Tongue (tissue), 2 donors: Measurements from ENCODE around the gene RANBP17. TPM values are rescaled to one million over a fixed set of nuclear protein-coding genes. Genes with fewer than 3 reads are reported as not detected.
"Not testable (repeated sequence)": the region's sequence is repeated elsewhere in the genome, so short reads cannot be mapped to it uniquely, and the experiment has no call there.

Source experiments
- DNase-seq: peaks from one replicate; pipeline ENCODE4 v3.0.0-alpha.2; 2015
- total RNA-seq: library from RNA; depleted of rRNA; stranded (reverse); fragments of >200 nt; gene quantifications from one replicate; pipeline ENCODE4 v1.2.3, GENCODE V29; 2014

The RANBP17 gene
- total RNA-seq, 1 donor from 2014 or later = 27.9 TPM

DNA sequence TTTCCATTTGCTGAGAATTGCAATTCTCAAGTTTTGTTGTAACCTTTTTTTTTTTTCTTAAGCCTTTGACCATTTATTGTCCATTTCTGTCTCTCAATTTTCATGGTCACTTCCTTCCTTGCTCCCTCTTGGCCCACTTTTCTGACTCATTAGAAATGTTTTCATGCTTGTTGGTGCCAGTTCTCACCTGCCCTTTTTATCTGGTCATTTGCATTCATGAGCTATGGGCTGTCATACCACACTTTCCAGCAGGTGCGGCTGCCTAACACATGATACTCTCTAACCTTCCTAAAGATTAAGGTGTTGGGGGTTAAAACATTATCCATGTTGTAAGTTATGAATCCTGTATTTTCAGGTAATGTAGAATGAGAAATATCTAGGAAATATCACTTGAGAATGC is 296.8 kb downstream of the RANBP17 start:
- DNase-seq = no peak

DNA sequence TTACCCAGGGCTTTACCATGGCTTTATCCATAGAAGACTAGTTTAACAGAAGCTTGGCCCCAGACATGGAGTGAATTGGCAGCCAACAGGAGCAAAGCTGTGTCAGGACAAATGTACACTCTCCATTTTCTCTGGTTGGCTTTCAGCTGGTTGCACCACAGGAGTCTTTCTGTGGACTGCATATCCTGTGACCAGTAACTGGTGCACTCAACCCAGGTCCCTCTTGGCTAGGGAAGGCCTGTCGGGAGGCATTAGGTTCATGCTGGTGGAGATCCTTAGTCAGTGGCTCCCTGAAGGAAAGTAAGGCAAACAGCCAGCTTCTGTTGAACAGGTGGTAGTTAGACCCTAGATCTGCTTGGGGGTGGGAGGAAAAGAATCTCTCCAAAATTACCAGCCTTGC is 300.3 kb downstream of the RANBP17 start:
- no peak for DNase-seq

DNA sequence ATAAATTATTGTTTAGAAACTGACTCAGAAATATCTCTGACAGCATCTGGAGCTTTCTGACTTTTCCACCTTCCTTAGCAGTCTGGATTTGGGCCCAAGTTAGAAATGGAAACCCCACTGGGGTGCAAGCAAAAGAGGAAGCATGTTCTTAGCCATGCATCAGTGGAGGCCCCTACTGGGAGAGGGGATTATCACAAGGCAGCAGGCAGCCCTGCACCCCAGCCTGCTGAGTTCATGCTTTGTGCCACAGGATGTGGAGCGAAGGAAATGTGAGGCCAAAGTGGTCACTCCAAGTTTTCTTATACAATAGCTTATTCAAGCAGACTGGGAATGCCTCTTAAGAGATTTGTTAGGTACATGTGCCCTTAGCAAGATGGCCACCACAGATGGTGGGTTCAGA is 300.8 kb downstream of the RANBP17 start:
- peak; percentile 8 for DNase-seq

DNA sequence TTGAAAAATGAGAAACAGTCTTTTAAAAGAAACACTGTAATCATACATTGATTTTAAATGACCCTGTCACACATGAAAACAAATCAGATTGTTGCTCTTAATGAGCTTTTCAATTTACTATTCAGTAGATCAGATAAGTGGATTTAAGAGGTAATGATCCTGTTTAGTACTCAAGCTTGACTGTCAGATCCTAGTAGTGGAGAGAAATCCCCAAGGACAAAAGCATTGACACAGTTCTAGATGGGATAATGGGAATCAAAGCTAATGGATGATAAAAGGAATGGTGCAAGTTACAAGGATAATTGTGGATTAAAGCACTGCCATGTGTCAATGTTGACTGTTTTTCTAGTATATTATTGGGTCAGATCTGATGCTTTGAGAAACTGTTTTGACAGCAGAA is 304.9 kb downstream of the RANBP17 start:
- DNase-seq = no peak

DNA sequence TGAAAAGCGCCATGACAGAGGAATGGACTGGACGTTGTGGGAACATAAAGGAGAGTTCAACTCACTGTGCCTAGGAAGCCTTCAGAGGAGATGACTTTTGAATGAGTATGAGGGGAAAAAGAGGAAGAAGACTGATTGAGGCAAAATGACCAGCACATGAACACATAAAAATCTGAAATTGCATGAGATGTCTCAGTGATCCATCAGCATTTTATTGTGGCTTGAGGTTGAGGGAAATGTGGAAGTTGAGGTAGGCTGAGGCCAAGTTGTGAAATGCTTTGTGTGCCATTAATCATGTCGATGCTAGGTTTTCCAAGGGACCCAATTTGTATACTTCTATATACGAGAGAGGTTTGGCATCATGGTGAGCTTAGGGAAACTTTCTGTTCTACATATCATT is 306.4 kb downstream of the RANBP17 start:
- no peak for DNase-seq

DNA sequence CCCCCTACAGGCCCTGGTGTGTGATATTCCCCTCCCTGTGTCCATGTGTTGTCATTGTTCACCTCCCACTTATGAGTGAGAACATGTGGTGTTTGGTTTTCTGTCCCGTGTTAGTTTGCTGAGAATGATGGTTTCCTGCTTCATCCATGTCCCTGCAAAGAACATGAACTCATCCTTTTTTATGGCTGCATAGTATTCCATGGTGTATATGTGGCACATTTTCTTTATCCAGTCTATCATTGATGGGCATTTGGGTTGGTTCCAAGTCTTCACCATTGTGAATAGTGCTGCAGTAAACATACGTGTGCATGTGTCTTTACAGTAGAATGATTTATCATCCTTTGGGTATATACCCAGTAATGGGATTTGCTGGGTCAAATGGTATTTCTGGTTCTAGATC is 313.1 kb downstream of the RANBP17 start:
- not testable (repeated sequence) for DNase-seq

DNA sequence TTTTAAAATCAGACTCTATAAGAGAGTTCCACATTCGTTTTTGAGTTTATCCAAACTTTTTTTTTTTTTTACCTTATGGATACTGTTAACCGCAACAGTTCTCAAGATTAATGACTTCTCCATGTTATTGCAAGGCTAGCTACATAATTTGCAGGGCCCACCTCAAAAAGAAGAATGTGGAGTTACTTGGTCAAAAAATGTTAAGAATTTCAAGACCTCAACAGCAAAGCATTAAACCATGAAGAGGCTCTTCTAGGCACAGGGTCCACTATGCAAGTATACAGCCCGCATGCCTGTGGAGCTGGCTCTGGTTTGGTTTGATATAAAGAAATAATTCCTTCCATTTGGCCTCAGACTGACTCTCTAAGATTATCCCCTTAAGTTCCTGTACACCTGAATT is 313.9 kb downstream of the RANBP17 start:
- no peak for DNase-seq

DNA sequence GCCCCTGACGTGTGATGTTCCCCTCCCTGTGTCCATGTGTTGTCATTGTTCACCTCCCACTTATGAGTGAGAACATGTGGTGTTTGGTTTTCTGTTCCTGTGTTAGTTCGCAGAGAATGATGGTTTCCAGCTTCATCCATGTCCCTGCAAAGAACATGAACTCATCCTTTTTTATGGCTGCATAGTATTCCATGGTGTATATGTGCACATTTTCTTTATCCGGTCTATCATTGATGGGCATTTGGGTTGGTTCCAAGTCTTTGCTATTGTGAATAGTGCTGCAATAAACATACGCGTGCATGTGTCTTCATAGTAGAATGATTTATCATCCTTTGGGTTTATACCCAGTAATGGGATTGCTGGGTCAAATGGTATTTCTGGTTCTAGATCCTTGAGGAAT is 316.4 kb downstream of the RANBP17 start:
- DNase-seq = not testable (repeated sequence)

DNA sequence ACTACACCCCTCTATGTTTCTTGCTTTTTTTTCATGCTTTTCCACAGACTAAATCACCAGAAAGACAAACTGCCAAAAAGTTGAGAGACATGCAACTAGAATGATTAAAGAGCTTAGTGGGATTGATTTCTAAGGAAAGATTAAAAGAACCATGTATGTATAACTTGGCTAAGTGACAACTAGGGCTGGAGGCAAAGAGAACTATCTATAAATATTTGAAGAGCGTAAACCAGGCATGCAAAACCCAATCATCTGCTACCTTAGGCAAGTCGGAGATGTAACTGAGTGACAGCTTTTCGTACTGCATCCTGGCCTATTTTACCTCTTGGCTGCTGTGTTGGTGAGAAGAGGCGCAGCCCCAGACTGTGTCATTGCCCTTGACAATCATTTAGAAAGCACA is 326.2 kb downstream of the RANBP17 start:
- DNase-seq = peak; percentile 38

DNA sequence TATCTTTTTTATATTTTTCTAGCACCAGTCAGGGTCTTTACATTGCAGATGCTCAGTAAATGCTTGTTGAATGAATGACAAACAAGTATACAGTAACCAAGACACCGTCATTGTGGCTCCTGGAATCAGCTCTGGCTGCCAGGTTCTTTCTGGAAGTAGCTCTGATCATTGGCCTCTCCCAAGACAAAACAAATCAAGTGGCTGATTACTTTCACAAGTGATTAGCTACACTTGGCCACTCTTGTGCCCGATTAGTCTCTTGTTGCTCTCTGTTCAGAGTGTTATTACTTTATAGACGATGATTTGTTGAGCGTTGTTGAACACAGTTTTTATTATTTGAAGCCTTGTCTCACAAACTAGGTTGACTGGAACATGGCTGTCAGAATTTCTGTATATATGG is 327.6 kb downstream of the RANBP17 start:
- no peak for DNase-seq

DNA sequence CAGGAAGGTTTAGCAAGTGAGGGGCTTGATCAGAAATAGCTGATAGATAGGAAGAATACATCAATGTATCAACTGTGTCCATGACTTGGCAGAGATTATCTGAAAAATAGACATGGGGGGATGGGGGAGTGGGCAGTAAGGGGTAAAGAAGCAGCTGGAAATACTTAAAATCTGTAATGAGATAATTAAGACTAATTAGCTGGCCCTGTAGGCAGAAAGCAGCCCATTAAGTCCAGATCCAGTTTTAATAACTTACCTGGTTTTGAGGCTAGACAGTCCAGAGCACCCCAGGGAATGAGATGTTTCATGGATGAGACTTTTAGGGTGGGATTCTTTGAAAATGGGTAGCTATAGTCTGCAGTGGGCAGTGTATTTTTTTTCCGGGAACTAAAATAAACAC is 330.3 kb downstream of the RANBP17 start:
- no peak for DNase-seq

DNA sequence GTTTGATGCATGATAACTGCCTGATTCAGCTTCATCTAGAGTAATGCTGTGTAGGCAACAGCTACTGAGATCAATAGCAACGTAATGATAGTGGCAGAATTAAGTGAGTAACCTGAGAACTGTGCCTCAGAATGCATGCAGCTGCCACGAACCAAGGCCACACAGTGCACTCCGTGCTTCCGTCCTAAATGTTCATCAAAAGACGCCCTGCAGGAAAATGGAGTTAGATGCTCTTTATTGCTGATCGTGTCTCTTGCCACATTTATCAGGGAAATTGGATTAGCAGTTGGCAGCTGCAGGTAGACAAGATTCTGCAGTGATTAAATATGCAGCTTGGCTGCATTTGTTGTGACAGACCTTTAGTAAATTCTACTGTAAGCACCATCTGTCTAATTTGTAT is 339.5 kb downstream of the RANBP17 start:
- DNase-seq = peak; percentile 49

DNA sequence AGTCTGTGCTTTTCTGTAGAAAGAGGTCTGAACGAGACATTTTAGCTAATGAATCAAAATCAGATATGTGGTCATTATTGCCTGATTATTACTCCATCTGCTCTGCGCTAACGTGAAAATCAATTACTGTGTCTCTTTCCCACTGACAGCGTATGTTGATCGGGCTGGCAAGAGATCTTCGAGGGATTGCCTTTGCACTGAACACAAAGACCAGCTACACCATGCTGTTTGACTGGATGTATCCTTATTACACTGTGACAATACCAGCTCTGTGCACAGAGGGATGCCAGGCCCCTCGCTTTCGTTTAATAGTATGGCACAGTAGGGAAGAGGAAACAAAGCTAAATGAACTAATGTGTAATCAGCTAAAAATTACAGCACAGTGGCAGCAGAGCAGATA is 343.6 kb downstream of the RANBP17 start:
- no peak for DNase-seq

DNA sequence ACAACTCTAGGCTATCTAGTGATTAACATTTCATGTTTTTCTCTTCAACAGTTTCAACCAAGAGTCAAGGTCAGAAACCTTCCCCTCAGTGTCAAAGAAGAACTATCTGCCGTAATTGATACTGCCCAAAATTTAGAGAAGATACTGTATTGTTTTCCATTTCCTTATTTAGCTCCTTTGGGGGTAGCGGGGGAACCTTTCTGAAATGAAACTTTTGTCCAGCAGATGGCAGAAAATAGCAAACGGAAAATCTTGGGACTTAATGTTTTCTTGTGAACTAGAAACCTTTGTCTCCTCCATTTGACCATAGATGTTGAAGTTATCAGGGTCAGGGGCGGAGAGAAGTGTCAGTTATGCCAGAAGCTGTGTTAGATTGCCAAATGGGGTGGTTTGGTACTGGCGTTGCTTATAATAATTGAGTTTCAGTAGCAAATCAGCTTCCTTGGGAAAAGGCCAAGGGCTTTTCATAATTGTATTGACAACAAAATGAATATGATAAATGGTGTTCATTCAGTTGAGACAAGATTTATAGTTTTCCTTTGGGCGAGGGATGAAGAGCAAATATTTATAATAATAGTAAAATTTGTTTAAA is 345.5 kb downstream of the RANBP17 start:
- DNase-seq = peak; percentile 69

DNA sequence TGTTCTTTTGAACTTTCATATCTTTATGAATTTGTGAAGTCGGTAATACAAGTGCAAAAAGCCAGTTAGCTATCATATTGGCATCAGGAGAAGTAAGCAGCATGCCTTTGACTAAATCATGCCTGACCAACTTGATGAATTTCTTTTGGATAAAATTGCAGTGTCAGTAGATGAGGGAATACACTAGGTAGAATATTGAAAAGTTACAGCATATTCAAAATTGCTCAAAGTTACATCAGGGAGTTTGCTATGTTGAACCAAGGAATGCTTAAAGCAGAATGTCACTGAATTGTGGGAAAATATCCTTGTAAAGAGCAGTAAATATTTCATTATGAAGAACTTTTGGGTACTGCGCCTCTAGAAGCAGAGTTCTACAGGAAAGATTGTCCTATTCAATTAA is 360.1 kb downstream of the RANBP17 start:
- DNase-seq = no peak

DNA sequence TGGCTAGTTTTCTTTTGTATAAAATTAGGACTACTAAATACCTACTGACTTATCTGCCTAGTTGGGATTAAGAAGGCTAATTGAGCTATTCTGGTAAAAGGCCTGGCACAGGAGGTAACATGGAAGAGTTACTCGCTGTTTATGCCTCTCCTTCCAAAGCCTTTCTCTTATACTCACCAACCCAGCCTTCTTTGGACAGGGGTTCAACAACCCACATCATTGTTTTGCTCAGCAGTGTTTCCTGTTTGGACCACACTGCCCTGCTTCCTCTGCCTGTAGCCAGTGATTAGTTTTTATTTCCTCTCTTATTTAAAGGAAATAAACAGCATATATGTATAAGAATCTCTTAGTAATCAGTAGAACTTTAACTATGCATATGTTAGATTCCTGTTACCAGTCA is 362.1 kb downstream of the RANBP17 start:
- DNase-seq = no peak

DNA sequence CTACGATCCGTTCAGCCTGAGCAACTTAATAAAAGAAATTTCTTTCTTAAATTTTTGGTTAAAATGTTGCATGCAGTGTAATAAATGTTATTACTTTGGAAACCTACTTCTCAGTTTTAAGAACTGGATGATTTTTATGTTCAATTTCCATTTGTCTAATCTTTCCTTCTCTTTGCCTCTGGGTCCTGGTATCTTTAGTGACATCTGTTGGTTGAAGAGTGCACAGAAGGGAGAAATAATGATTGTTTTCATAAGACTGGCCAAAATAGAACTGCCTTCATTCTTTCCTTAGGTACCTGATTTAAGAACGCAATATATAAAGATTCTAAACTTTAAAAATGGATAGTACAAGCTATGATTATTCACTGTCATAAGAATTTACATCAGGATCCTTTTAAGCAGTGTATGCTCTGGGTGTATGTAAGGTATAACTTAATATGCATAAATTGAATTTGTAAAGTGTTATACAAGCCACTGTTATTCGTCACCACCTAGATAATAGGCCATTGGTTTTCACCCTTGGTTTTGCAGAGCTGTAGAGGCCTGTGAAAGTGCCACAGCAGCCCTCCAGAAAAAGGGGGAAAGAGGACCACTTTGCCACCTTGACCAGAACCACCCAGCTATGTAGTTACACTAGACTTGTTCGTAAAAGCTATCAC is 364.4 kb downstream of the RANBP17 start:
- DNase-seq = peak; percentile 11

DNA sequence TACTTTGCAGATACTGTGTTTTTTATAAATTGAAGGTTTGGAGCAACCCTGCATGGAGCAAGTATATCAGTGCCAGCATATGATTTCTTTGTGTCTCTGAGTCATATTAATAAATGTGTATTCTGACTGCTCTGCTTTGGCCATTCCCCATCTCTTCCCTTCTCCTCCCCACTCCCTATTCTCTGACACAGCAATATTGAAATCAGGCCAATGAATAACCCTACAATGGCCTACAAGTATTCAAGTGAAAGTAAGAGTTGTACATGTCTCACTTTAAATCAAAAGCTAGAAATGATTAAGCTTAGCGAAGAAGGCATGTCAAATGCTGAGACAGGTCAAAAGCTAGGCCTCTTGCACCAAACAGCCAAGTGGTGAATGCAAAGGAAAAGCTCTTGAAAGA is 365.0 kb downstream of the RANBP17 start:
- no peak for DNase-seq

DNA sequence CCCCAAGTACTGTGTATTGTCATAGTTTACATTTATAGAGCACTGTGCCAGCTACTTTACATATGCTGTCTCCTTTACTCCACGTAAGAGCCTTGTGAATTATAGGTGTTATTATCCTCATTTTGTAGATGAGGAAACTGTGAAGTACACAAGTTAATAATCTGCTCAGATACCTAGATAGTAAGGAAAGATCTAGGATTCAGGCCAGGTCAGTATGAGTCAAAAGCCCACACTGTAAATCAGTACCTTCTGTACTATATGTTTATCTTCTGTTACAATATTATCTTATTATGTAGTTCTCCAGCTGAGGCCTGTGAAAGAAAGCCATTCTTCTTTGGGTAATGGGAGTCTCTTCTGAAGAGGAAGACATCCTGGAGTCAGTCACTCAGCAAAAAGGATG is 374.8 kb downstream of the RANBP17 start:
- DNase-seq = no peak

DNA sequence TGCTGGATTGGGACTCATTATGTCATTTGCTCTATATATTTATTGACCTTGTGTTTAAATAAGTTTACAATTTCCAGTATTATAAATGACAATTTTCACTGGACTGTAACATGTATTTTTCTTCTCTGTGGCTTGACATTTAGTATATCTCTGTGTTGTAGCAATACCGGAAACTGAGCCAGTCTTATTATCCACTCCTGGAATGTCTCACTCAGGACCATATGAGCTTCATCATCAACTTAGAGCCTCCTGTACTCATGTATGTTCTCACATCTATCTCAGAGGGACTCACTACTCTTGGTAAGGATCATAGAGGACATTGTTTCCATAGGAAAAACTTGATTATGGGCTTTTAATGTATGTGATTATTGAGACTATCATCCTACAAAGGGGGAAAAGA is 380.7 kb downstream of the RANBP17 start:
- DNase-seq = no peak

DNA sequence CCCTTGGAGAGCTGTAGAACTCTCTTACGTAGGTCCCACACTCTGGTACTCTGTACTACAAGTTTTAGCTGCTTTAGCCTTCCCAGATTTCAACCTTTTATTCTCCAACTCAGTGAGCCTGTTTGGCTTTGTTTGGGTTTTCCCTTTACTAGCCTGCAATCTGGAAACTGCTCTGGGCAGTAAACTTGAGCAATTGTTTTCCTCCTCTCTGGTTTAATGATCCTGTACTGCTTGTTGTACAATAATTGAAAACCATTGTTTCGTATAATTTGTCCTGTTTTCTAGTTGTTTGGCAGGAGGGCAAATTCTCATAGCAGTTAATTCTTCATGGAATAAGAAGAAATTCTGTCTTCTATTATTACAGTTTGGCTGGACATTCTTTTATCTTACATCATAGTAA is 384.4 kb downstream of the RANBP17 start:
- DNase-seq = no peak

DNA sequence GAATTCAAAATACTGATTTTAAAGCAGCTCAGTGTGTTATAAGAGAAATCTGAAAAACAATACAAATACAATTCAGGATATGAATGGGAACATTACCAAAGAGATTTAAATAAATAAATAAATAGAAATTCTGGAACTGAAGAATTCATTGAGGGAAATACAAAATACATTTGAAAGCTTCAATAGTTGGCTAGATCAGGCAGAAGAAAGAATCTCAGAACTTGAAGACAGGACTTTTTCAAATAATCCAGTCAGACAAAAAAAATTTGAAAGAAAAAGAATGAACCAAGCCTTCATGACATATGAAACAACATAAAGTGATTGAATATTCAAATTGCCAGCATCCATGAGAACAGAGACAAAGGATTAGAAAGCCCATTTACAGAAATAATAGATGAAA is 387.6 kb downstream of the RANBP17 start:
- no peak for DNase-seq

DNA sequence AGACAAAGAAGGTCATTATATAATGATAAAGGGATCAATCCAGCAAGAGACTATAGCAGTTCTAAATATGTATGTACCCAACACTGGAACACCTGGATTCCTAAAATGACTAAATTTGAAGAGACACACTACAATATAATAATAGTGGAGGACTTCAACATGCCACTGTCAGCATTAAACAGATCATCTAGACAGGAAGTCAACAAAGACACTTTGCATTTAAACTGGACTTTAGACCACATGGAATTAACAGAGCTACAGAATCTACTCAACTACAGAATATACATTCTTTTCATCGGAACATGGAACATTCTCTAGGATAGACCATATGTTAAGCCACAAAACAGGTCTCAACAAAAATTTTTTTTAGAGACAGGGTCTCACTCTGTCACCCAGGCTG is 388.9 kb downstream of the RANBP17 start:
- DNase-seq = no peak

DNA sequence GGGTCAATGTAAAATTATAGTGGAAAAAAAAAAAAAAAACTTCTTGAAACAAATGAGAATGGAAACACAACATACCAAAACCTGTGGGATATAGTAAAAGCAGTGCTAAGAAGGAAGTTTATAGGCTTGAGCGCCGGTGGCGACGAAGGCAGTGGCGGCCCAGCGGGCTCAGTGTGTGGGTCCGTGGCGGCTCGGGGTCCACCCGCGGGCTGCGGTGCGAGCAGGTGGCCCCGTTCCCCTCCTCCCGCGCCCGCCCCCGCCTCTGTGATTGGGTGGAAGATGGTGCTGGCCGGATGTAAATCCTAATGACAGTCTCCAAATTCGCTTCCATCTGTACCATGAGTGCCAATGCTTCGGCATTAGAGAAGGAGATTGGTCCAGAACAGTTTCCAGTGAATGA is 389.7 kb downstream of the RANBP17 start:
- DNase-seq = no peak

DNA sequence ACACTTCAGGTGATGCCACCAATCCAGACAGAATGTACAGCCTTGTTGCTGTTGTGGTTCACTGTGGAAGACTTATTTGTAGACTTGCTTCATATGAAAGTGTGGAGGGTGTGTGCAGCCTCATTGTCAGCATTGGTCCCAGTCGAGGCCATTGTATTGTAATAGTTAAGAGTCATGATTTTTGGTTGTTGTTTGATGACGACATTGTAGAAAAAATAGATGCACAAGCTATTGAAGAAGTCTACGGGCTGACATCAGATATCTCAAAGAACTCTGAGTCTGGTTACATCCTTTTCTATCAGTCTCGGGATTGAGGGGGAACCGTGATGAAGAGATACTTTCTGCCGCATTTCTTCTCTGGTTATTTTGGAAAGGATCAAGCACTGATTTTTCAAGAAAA is 390.9 kb downstream of the RANBP17 start:
- DNase-seq = no peak
